LNCAP (cell line): ENCODE results near the gene NCKAP5.

ENCODE experiments used
- CTCF ChIP-seq: fragments of 450-650 bp; IDR thresholded peaks from 2 replicates; pipeline ENCODE4 v1.5.1; 2017; ENCODE audit warnings: mild to moderate bottlenecking

NCKAP5 gene

GRCh38 chr2:133568172-133568571, at the start of gene NCKAP5:
Gene NCKAP5, minus strand, starts transcription at chr2:133568463. Its CDS starts 50,937 bp downstream, at chr2:133517526.
- no peak for TF ChIP-seq CTCF

GRCh38 chr2:133609664-133610063, 41.4 kb upstream of the NCKAP5 start:
- TF ChIP-seq CTCF, result no peak

GRCh38 chr2:133608291-133608690, 40.0 kb upstream of the NCKAP5 start:
- TF ChIP-seq CTCF, result no peak

GRCh38 chr2:133607679-133608078, 39.4 kb upstream of the NCKAP5 start:
- no peak for TF ChIP-seq CTCF

- no peak for TF ChIP-seq CTCF
These were observed 38.4 kb upstream of the NCKAP5 start for GRCh38 chr2:133606616-133607015.

- no peak for TF ChIP-seq CTCF
These were observed 37.5 kb upstream of the NCKAP5 start for GRCh38 chr2:133605766-133606137.

GRCh38 chr2:133605011-133605765, 36.9 kb upstream of the NCKAP5 start:
- no peak for TF ChIP-seq CTCF

- no peak for TF ChIP-seq CTCF
These were observed 34.8 kb upstream of the NCKAP5 start for GRCh38 chr2:133603109-133603508.
